GM12874 (cell line): Measurements from ENCODE around the gene NUCB1.

Source experiments
- CTCF ChIP-seq: IDR thresholded peaks from 2 replicates; pipeline ENCODE4 v1.5.1; 2011; ENCODE audit warnings: low read depth, mild to moderate bottlenecking, control low read depth, low read length, moderate library complexity; ENCODE audit not compliant: insufficient read depth

The NUCB1 gene

GRCh38 chr19:48950830-48951519 is 50.9 kb downstream of the NUCB1 start:
- TF ChIP-seq CTCF = no peak

GRCh38 chr19:48953141-48953540 is 53.0 kb downstream of the NUCB1 start:
- TF ChIP-seq CTCF = no peak

GRCh38 chr19:48953990-48954594 is 54.0 kb downstream of the NUCB1 start:
- TF ChIP-seq CTCF = no peak

- no peak for TF ChIP-seq CTCF
Measured at GRCh38 chr19:48954595-48955307, 54.6 kb downstream of the NUCB1 start, which contains the start of gene BAX. Gene BAX, plus strand, starts transcription at chr19:48954875. Its CDS starts 54 bp downstream, at chr19:48954929.

GRCh38 chr19:48955308-48955958 is 55.3 kb downstream of the NUCB1 start:
- TF ChIP-seq CTCF = no peak

GRCh38 chr19:48958006-48958405 is 57.9 kb downstream of the NUCB1 start:
- no peak for TF ChIP-seq CTCF
